Raji (cell line): ENCODE data around the gene POTEM.
"Not testable (repeated sequence)": the region's sequence is repeated elsewhere in the genome, so short reads cannot be mapped to it uniquely, and the experiment has no call there.

ENCODE experiments used
- POLR2A ChIP-seq: IDR thresholded peaks from 2 replicates; pipeline ENCODE4 v1.6.1; 2011; ENCODE audit warnings: low read depth, low read length, control low read depth; ENCODE audit not compliant: insufficient read depth

POTEM gene

DNA sequence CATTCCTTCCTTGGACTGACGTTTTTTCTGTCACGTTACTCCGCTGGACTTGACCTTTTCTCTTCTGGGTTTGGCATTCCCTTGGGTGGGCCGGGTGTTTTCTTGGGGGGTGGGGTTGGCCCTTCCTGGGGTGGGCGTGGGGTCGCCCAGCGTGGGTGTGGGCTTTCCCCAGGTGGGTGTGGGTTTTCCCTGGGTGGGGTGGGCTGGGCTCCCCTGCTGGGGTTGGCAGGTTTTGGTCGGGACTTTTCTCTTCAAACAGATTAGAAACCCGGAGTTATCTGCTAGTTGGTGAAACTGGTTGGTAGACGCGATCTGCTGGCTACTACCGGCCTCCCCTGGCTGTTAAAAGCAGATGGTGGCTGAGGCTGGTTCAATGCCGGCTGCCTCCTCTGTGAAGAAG lies at the start of gene POTEM:
Gene POTEM (plus strand): TSS at position 301 of the 400 bp plus-strand sequence. CDS start 52 bp downstream, at position 353.
- not testable (repeated sequence) for TF ChIP-seq POLR2A
